ENCODE data around the gene C6orf120. TPM values are rescaled to one million over a fixed set of nuclear protein-coding genes. Genes with fewer than 3 reads are reported as not detected.

Gene C6orf120
- total RNA-seq, 1 donor from 2014 or later = 14.0 TPM

DNA sequence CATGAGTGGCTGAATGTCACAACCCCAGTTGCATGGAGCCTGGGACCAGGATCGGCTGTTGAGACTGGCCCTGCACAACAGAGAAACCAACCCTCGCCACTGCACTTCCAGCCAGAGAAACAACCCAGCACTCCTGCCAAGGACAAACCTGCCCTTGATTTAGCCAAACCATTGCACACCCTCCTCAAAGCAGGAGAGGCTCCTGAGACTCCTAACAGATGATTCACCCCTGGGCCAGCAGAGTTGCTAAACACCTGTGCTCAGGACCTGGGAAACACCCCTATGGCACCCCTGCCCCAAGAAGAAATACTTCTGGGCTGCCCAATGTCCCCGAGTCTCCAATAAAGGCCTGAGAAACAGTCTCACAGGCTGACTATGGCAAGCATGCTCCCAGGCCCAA, 17.9 kb upstream of the C6orf120 start:
- H3K36me3 ChIP-seq = peaks cover 61% of the 10 kb centered on the region
- DNase-seq = no peak
- H3K9me3 ChIP-seq (replicated peaks) = peaks cover 29% of the 10 kb centered on the region
- TF ChIP-seq, protein P1, sequence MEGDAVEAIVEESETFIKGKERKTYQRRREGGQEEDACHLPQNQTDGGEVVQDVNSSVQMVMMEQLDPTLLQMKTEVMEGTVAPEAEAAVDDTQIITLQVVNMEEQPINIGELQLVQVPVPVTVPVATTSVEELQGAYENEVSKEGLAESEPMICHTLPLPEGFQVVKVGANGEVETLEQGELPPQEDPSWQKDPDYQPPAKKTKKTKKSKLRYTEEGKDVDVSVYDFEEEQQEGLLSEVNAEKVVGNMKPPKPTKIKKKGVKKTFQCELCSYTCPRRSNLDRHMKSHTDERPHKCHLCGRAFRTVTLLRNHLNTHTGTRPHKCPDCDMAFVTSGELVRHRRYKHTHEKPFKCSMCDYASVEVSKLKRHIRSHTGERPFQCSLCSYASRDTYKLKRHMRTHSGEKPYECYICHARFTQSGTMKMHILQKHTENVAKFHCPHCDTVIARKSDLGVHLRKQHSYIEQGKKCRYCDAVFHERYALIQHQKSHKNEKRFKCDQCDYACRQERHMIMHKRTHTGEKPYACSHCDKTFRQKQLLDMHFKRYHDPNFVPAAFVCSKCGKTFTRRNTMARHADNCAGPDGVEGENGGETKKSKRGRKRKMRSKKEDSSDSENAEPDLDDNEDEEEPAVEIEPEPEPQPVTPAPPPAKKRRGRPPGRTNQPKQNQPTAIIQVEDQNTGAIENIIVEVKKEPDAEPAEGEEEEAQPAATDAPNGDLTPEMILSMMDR (IDR thresholded peaks at IDR 0.05; ENCODE audit: borderline replicate concordance) = no peak
- intact Hi-C loops (cut with micrococcal nuclease) = no loop called here
- H3K27me3 ChIP-seq (ENCODE audit: low read depth) = no peaks in the 10 kb centered on the region
- no peak overlapping the region for H3K27ac ChIP-seq (replicated peaks)
- no peaks in the 10 kb centered on the region for H3K4me1 ChIP-seq
- no peak overlapping the region for H3K4me3 ChIP-seq

DNA sequence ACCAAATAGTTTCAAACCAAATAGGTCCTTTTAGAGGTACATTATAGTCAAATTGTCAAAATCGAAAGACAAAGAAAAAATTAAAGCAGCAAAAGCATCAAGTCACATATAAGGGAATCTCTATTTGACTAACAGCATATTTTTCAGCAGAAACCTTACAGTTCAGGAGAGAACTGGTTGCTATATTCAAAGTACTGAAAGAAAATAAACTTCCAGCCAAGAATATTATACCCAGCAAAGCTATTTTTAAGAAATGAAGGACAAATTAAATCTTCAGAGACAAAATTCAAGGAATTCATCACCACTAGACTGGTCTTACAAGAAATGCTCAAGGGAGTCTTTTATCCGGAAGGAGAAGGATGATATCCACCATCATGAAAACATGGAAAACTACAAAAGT, 16.1 kb upstream of the C6orf120 start:
- TF ChIP-seq, protein P1 (IDR thresholded peaks at IDR 0.05; ENCODE audit: borderline replicate concordance) = no peak
- intact Hi-C loops (cut with micrococcal nuclease) = no loop called here
- Histone ChIP-seq H3K27me3 (ENCODE audit: low read depth) (no peaks in the 10 kb centered on the region), H3K9me3 (replicated peaks) (peaks cover 29% of the 10 kb centered on the region), H3K4me3 (no peak overlapping the region), H3K36me3 (peaks cover 57% of the 10 kb centered on the region), H3K4me1 (no peaks in the 10 kb centered on the region), H3K27ac (replicated peaks) (no peak overlapping the region)
- DNase-seq = no peak

DNA sequence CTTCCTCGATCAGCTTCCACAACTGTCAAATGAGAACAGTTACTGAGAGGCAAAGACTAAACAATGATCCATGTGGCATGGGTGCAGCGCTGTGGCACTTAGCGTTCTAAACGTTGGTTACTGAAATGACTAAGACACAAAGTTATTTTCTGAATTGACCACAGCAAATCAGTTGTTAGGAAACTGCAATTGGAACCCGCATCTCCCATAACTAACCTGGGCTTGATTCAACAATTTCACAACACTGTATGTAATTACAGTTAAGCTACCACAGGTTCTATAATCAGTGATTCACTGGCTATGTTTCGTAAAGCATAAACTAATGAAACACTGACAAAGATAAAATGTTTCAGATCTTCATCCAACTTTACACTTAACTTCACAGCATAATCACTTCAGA, 12.6 kb upstream of the C6orf120 start:
- Histone ChIP-seq H3K27ac (replicated peaks) (no peak overlapping the region), H3K9me3 (replicated peaks) (peaks cover 43% of the 10 kb centered on the region), H3K4me3 (no peak overlapping the region), H3K4me1 (no peaks in the 10 kb centered on the region), H3K27me3 (ENCODE audit: low read depth) (no peaks in the 10 kb centered on the region), H3K36me3 (peaks cover 43% of the 10 kb centered on the region)
- intact Hi-C loops (cut with micrococcal nuclease) = no loop called here
- TF ChIP-seq, protein P1 (IDR thresholded peaks at IDR 0.05; ENCODE audit: borderline replicate concordance) = no peak
- DNase-seq = no peak

DNA sequence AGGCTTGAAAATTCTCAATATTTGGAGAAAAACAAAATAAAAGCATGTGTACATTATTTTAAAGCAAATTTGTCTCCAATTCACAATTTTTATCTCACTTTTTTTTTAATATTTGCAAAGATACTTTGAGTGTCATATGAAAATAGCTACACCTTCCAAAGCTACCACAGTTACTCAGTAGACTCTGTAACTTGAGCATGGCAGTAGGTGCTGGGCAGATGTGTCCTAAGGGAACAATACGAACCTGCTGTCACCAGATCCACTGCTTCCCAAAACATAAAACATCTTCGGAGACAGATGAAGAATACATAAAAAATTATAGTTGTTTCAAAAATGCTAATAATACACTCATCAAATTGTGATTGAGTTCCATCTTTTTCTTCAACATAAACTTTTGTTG, 10.7 kb upstream of the C6orf120 start:
- no peak for DNase-seq
- Histone ChIP-seq H3K27ac (replicated peaks) (no peak overlapping the region), H3K27me3 (ENCODE audit: low read depth) (no peaks in the 10 kb centered on the region), H3K9me3 (replicated peaks) (peaks cover 33% of the 10 kb centered on the region), H3K36me3 (peaks cover 26% of the 10 kb centered on the region), H3K4me3 (no peak overlapping the region), H3K4me1 (no peaks in the 10 kb centered on the region)
- intact Hi-C loops (cut with micrococcal nuclease) = no loop called here
- TF ChIP-seq, protein P1 (IDR thresholded peaks at IDR 0.05; ENCODE audit: borderline replicate concordance) = no peak

GRCh38 chr6:169692516-169692915, 9.4 kb upstream of the C6orf120 start:
- intact Hi-C loops (cut with micrococcal nuclease) = no loop called here
- Histone ChIP-seq H3K4me3 (no peak overlapping the region), H3K4me1 (peaks cover under 1% of the 10 kb centered on the region), H3K9me3 (replicated peaks) (peaks cover 22% of the 10 kb centered on the region), H3K27ac (replicated peaks) (no peak overlapping the region), H3K27me3 (ENCODE audit: low read depth) (no peaks in the 10 kb centered on the region), H3K36me3 (peaks cover 16% of the 10 kb centered on the region)
- TF ChIP-seq, protein P1 (IDR thresholded peaks at IDR 0.05; ENCODE audit: borderline replicate concordance) = no peak
- no peak for DNase-seq

GRCh38 chr6:169695131-169695530, 6.8 kb upstream of the C6orf120 start:
- Histone ChIP-seq H3K27me3 (ENCODE audit: low read depth) (no peaks in the 10 kb centered on the region), H3K4me3 (no peak overlapping the region), H3K4me1 (peaks cover 3% of the 10 kb centered on the region), H3K36me3 (no peaks in the 10 kb centered on the region), H3K27ac (replicated peaks) (no peak overlapping the region), H3K9me3 (replicated peaks) (peaks cover 21% of the 10 kb centered on the region)
- DNase-seq = no peak
- TF ChIP-seq, protein P1 (IDR thresholded peaks at IDR 0.05; ENCODE audit: borderline replicate concordance) = no peak
- intact Hi-C loops (cut with micrococcal nuclease) = no loop called here

Measured in left ventricle myocardium inferior (tissue), 1 donor.